K562 (cell line): ENCODE data around the gene RCC1. TPM values are rescaled to one million over a fixed set of nuclear protein-coding genes. Genes with fewer than 3 reads are reported as not detected.

Source experiments
- CBX5 ChIP-seq: IDR thresholded peaks from 2 replicates; pipeline ENCODE4 v1.6.1; 2014; ENCODE audit warnings: low read depth, borderline replicate concordance
- CREB5 ChIP-seq: fragments of 250-450 bp; sonication (Bioruptor Pico); IDR thresholded peaks from 2 replicates; pipeline ENCODE4 v1.5.0; 2020; ENCODE audit warnings: mild to moderate bottlenecking
- MBD1 ChIP-seq: fragments of 250-450 bp; sonication (Bioruptor Pico); IDR thresholded peaks from 2 replicates; pipeline ENCODE4 v1.8.0; 2022; ENCODE audit warnings: inconsistent platforms
- MGA ChIP-seq: fragments of 450-650 bp; IDR thresholded peaks from 2 replicates; pipeline ENCODE4 v1.6.1; 2016; ENCODE audit warnings: mild to moderate bottlenecking, moderate library complexity
- NR3C1 ChIP-seq: sonication (generic); formaldehyde crosslinking; IDR thresholded peaks from 2 replicates; pipeline ENCODE4 v1.8.1; 2022; ENCODE audit warnings: missing genetic modification reagents
- POLR2AphosphoS2 ChIP-seq: IDR thresholded peaks from 2 replicates; pipeline ENCODE4 v1.6.1; 2012; ENCODE audit warnings: low read length, improper control_type of control experiment
- SMARCE1 ChIP-seq: fragments of 450-650 bp; IDR thresholded peaks from 2 replicates; pipeline ENCODE4 v1.7.1; 2016; ENCODE audit warnings: mild to moderate bottlenecking
- polyA plus RNA-seq, 8 experiments: library from polyadenylated mRNA; depleted of rRNA in 4 of 8; stranded (reverse) in 5 of 8; unstranded in 3 of 8; fragments of >200 nt; fragmentation: Nextera tagmentation in 2 of 8; fragmentation: Illumina TruSeq in 1 of 8; extraction: Ambion mirVana in 2 of 8; extraction: Trizol in 1 of 8; gene quantifications; 2 replicates each; pipeline versions ENCODE4 v1.2.1 to v1.2.3, GENCODE V29; 2011 to 2014; ENCODE audit warnings: inconsistent platforms in 1 of 8, missing spikeins in 1 of 8
- total RNA-seq, 7 experiments: library from RNA; depleted of rRNA in 6 of 7; stranded (reverse); fragments of >200 nt in 6 of 7; fragmentation: Illumina TruSeq in 2 of 7; extraction: Trizol in 2 of 7; gene quantifications; 2 replicates each; pipeline versions ENCODE4 v1.2.1 to v1.2.3, GENCODE V29; 2011 to 2021; ENCODE audit warnings: low replicate concordance in 1 of 7
- TF ChIP-seq, protein P1 (sequence below): IDR thresholded peaks from 2 replicates; pipeline ENCODE4 v1.6.1; 2014; ENCODE audit warnings: antibody characterized with exemption
- TF ChIP-seq, protein P2 (sequence below), 3 experiments: fragments of 200-800 bp in 1 of 3; sonication (Bioruptor generic) in 1 of 3; sonication (generic) in 1 of 3; formaldehyde crosslinking in 1 of 3; IDR thresholded peaks; 2 replicates each; pipeline versions ENCODE4 v1.6.1 to v1.8.0; 2016 to 2022; ENCODE audit warnings: mild to moderate bottlenecking in 2 of 3, missing compliant biosample characterization in 2 of 3, missing genetic modification characterization in 2 of 3, missing genetic modification reagents in 1 of 3

Gene RCC1
- total and polyA plus RNA-seq, 9 of the 15 experiments (the other 6 are each of a cell fraction or from before 2014, with no cell fraction given) = 16.4 to 202 (median 107) TPM

GRCh38 chr1:28512058-28512611 is 6.3 kb downstream of the RCC1 start (continued):
- TF ChIP-seq NR3C1 (CRISPR knock-in tag) (no peak), POLR2AphosphoS2 (peak; percentile 70), MGA (no peak), CBX5 (no peak), CREB5 (CRISPR knock-in tag) (no peak), SMARCE1 (no peak), MBD1 (CRISPR knock-in tag) (no peak)
- TF ChIP-seq, protein P1, sequence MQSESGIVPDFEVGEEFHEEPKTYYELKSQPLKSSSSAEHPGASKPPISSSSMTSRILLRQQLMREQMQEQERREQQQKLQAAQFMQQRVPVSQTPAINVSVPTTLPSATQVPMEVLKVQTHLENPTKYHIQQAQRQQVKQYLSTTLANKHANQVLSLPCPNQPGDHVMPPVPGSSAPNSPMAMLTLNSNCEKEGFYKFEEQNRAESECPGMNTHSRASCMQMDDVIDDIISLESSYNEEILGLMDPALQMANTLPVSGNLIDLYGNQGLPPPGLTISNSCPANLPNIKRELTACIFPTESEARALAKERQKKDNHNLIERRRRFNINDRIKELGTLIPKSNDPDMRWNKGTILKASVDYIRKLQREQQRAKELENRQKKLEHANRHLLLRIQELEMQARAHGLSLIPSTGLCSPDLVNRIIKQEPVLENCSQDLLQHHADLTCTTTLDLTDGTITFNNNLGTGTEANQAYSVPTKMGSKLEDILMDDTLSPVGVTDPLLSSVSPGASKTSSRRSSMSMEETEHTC = no peak
- TF ChIP-seq, protein P2, sequence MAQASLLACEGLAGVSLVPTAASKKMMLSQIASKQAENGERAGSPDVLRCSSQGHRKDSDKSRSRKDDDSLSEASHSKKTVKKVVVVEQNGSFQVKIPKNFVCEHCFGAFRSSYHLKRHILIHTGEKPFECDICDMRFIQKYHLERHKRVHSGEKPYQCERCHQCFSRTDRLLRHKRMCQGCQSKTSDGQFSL (CRISPR knock-in tag; IDR thresholded peaks at IDR 0.05) = no peak
- TF ChIP-seq, protein P2 (tag; IDR thresholded peaks at IDR 0.05) = no peak
